ENCODE data around the gene GPX7. TPM values are rescaled to one million over a fixed set of nuclear protein-coding genes. Genes with fewer than 3 reads are reported as not detected.

GPX7 gene
- total RNA-seq, 6 donors from 2014 or later: 4.3 to 11.5 (median 9.2) TPM

DNA sequence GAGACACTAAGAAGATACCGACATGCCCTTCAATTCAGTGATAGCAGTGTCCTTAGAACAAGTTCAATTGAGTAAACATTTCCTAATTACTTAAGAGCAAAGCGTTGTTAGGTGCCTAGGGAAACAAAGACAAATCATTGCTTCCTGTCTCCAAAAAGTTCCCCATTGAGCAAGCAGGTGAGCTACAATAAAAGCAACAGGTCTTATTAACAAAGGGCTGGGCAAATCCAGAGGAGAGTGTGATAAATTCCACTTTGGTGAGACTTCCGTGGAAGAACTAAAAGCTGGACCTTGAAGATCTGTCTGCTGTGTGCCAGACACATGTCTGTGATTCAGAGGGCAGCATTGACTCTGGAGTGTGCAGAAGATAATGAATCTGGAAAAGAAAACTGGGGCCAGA, 47.4 kb upstream of the GPX7 start:
- Histone ChIP-seq H3K4me1 (peaks cover 12 to 23% (median 17%) of the 10 kb centered on the region in 4 donors), H3K4me3 (no peak overlapping the region), H3K27me3 (no peaks in the 10 kb centered on the region), H3K9me3 (no peaks in the 10 kb centered on the region), H3K27ac (no peak overlapping the region), H3K36me3 (no peaks in the 10 kb centered on the region)
- ATAC-seq (ENCODE audit: low FRiP score in 2 of 2): no peak
- TF ChIP-seq POLR2AphosphoS5 (IDR thresholded peaks at IDR 0.05): no peak
- no peak for TF ChIP-seq EP300 (IDR thresholded peaks at IDR 0.05)
- no peak for TF ChIP-seq POLR2A (IDR thresholded peaks at IDR 0.05)
- no peak for DNase-seq
- WGBS, 2 donors: 29 to 42% methylated on average over 3 of the region's 3 CpGs

- Histone ChIP-seq H3K4me3 (no peak overlapping the region), H3K4me1 (peaks cover 8 to 12% (median 10%) of the 10 kb centered on the region in 4 donors), H3K36me3 (no peaks in the 10 kb centered on the region), H3K9me3 (no peaks in the 10 kb centered on the region), H3K27me3 (no peaks in the 10 kb centered on the region), H3K27ac (no peak overlapping the region)
- ATAC-seq (ENCODE audit: low FRiP score in 2 of 2) (no peak), DNase-seq (no peak)
- TF ChIP-seq POLR2A (IDR thresholded peaks at IDR 0.05) (no peak), POLR2AphosphoS5 (IDR thresholded peaks at IDR 0.05) (no peak), CTCF (IDR thresholded peaks at IDR 0.05) (no peak), EP300 (IDR thresholded peaks at IDR 0.05) (no peak)
- 84 to 86% methylated on average over 4 of the region's 4 CpGs for WGBS, 2 donors
Observed at GRCh38 chr1:52556641-52557360, 45.4 kb upstream of the GPX7 start.

DNA sequence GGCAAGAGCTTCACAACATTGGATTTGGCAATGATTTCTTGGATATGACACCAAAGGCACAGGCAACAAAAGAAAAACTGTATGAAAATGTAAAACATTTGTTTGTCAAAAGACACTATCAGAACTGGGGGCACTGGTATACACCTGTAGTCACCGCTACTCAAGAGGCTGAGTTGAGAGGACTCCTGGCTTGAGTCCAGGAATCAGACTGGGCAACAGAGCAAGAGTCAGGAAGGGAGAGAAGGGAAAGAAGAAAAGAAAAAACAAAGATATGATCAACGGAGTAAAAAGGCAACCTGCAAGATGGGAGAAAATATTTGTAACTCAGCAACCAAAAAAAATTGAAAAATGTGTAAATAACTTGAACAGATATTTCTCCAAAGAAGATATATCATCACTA, 43.2 kb upstream of the GPX7 start:
- TF ChIP-seq CTCF (IDR thresholded peaks at IDR 0.05): no peak
- TF ChIP-seq POLR2AphosphoS5 (IDR thresholded peaks at IDR 0.05): no peak
- no peak for TF ChIP-seq EP300 (IDR thresholded peaks at IDR 0.05)
- no peak for TF ChIP-seq POLR2A (IDR thresholded peaks at IDR 0.05)
- Histone ChIP-seq H3K9me3 (no peaks in the 10 kb centered on the region), H3K27ac (no peak overlapping the region), H3K27me3 (no peaks in the 10 kb centered on the region), H3K4me3 (no peak overlapping the region), H3K36me3 (no peaks in the 10 kb centered on the region), H3K4me1 (peaks cover 4 to 7% (median 7%) of the 10 kb centered on the region in 4 donors)
- DNase-seq (peak in 1 of 2 donors; percentile 44), ATAC-seq (ENCODE audit: low FRiP score in 2 of 2) (no peak)
- 35 to 57% methylated on average over 2 of the region's 2 CpGs for WGBS, 2 donors

DNA sequence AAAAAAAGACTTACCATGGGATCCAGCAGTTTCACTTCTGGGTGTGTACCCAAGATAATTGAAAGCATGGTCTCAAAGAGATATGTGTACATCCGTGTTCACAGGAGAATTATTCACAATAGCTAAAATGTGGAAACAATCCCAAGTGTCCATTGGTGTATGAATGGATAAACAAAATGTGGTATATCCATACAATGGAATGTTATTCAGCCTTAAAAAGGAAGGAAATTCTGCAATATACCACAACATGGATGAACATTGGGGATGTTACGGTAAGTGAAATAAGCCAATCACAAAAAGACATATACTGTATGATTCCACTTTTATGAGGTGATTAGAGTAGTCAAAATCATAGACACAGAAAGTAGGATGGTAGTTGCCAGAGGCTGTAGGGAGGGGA, 42.3 kb upstream of the GPX7 start:
- Histone ChIP-seq H3K9me3 (no peaks in the 10 kb centered on the region), H3K27me3 (no peaks in the 10 kb centered on the region), H3K4me3 (no peak overlapping the region), H3K27ac (no peak overlapping the region), H3K4me1 (no peaks in the 10 kb centered on the region), H3K36me3 (no peaks in the 10 kb centered on the region)
- DNase-seq (no peak), ATAC-seq (ENCODE audit: low FRiP score in 2 of 2) (no peak)
- TF ChIP-seq EP300 (IDR thresholded peaks at IDR 0.05) (no peak), POLR2A (IDR thresholded peaks at IDR 0.05) (no peak), CTCF (IDR thresholded peaks at IDR 0.05) (no peak), POLR2AphosphoS5 (IDR thresholded peaks at IDR 0.05) (no peak)
- 66 to 85% methylated on average over 2 of the region's 2 CpGs for WGBS, 2 donors

- H3K27me3 ChIP-seq: no peaks in the 10 kb centered on the region
- H3K9me3 ChIP-seq: no peaks in the 10 kb centered on the region
- no peak for TF ChIP-seq POLR2AphosphoS5 (IDR thresholded peaks at IDR 0.05)
- TF ChIP-seq EP300 (IDR thresholded peaks at IDR 0.05): no peak
- no peak for TF ChIP-seq POLR2A (IDR thresholded peaks at IDR 0.05)
- no peak for TF ChIP-seq CTCF (IDR thresholded peaks at IDR 0.05)
- WGBS, 2 donors: 81 to 84% methylated on average over 3 of the region's 3 CpGs
- DNase-seq: no peak
- no peaks in the 10 kb centered on the region for H3K36me3 ChIP-seq
- H3K4me1 ChIP-seq: no peaks in the 10 kb centered on the region
- no peak overlapping the region for H3K27ac ChIP-seq
- H3K4me3 ChIP-seq: no peak overlapping the region
- no peak for ATAC-seq (ENCODE audit: low FRiP score in 2 of 2)
Observed at GRCh38 chr1:52562766-52563165, 39.4 kb upstream of the GPX7 start.
